ENCODE measurements around the gene DTX3.

DNA sequence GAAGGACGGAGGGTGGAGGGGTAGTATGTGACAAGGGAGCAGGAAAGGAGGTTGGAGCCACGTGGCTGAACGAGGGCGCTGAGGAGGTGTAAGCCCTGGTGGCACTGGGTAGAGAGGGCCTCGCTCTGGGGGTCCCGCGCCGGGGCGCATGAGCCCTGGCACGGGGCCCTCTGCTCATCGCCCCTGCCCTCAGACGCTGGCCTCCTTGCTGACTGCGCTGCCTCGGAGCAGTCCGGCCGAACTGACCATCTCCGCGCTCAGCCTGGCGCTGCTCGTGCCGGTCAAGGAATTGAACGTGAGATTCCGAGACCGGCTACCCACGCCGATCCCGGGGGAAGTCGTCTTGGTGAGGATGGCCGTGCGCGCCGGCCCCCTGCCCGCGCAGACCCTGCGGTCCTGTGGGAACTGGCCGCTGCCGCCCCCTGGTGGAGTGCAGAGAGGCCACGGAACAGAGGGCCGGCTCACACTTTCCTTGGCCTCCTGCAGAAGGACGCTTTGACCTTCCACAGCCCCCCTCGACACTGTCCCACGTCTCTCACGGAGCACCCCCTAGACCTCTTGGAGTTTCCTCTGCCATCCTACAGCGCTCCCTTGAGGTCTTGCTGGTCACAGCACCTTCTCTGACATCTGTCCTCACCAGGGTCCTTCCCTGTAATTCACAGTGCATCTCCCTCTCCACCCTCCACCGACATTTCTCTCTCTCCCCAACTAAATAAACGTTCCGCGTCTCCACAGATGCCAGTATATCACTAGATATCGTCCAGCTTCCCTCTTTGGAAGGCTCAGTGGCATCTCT, 17.1 kb downstream of the DTX3 start:
- no peak for TF ChIP-seq EZH2 (IDR thresholded peaks at IDR 0.05; ENCODE audit: borderline replicate concordance, low read depth, low read length, severe bottlenecking)
- TF ChIP-seq, protein P1, sequence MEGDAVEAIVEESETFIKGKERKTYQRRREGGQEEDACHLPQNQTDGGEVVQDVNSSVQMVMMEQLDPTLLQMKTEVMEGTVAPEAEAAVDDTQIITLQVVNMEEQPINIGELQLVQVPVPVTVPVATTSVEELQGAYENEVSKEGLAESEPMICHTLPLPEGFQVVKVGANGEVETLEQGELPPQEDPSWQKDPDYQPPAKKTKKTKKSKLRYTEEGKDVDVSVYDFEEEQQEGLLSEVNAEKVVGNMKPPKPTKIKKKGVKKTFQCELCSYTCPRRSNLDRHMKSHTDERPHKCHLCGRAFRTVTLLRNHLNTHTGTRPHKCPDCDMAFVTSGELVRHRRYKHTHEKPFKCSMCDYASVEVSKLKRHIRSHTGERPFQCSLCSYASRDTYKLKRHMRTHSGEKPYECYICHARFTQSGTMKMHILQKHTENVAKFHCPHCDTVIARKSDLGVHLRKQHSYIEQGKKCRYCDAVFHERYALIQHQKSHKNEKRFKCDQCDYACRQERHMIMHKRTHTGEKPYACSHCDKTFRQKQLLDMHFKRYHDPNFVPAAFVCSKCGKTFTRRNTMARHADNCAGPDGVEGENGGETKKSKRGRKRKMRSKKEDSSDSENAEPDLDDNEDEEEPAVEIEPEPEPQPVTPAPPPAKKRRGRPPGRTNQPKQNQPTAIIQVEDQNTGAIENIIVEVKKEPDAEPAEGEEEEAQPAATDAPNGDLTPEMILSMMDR (IDR thresholded peaks at IDR 0.05; ENCODE audit: borderline replicate concordance, extremely low read depth, low read length, poor library complexity, severe bottlenecking): peak; percentile 69
